Mesenchymal stem cell (in vitro differentiated cells and primary cell): ENCODE data around the gene ARHGAP24.
A peak's percentile ranks its signal among the peaks of the same experiment; 100 is the strongest.

ENCODE experiments used
- DNase-seq: peaks from one replicate; pipeline ENCODE4 v3.0.0-alpha.2; 2013
- H2AFZ ChIP-seq: one replicate; pipeline ENCODE4 v1.6.1; 2013; ENCODE audit warnings: low read depth, mild to moderate bottlenecking, control low read depth, inconsistent platforms, low read length, moderate library complexity
- H2AK5ac ChIP-seq: 2 replicates; pipeline ENCODE4 v1.6.1; 2013; ENCODE audit warnings: low read length, moderate library complexity, mild to moderate bottlenecking, inconsistent platforms; ENCODE audit not compliant: severe bottlenecking
- H2BK120ac ChIP-seq: one replicate; pipeline ENCODE4 v1.6.1; 2013; ENCODE audit warnings: low read depth, mild to moderate bottlenecking, inconsistent platforms, low read length, moderate library complexity
- H2BK12ac ChIP-seq, 2 experiments: one replicate each; pipeline ENCODE4 v1.6.1; 2013; ENCODE audit warnings: inconsistent platforms in 2 of 2, low read length in 2 of 2, mild to moderate bottlenecking in 2 of 2, moderate library complexity in 2 of 2, control low read depth in 1 of 2
- H2BK15ac ChIP-seq: one replicate; pipeline ENCODE4 v1.6.1; 2013; ENCODE audit warnings: mild to moderate bottlenecking, low read depth, inconsistent platforms; ENCODE audit not compliant: poor library complexity, severe bottlenecking
- H2BK5ac ChIP-seq: 2 replicates; pipeline ENCODE4 v1.6.1; 2013; ENCODE audit warnings: low read depth, mild to moderate bottlenecking, low read length, control low read depth, inconsistent platforms; ENCODE audit not compliant: poor library complexity, severe bottlenecking
- H3K14ac ChIP-seq, 2 experiments: one replicate each; pipeline ENCODE4 v1.6.1; 2013; ENCODE audit warnings: inconsistent platforms in 2 of 2, low read length in 2 of 2, control low read depth in 1 of 2, mild to moderate bottlenecking in 1 of 2, moderate library complexity in 1 of 2
- H3K18ac ChIP-seq, 2 experiments: one replicate each; pipeline ENCODE4 v1.6.1; 2013; ENCODE audit warnings: inconsistent platforms in 2 of 2, low read length in 2 of 2, control low read depth in 1 of 2, low read depth in 1 of 2, mild to moderate bottlenecking in 1 of 2
- H3K23ac ChIP-seq, 2 experiments: one replicate each; pipeline ENCODE4 v1.6.1; 2013; ENCODE audit warnings: inconsistent platforms in 2 of 2, low read length in 2 of 2, mild to moderate bottlenecking in 2 of 2, moderate library complexity in 2 of 2, control low read depth in 1 of 2
- H3K27ac ChIP-seq: 2 replicates; pipeline ENCODE4 v1.5.1; 2013; ENCODE audit warnings: mild to moderate bottlenecking, moderate library complexity, low read length, control low read depth, inconsistent platforms; ENCODE audit not compliant: poor library complexity, severe bottlenecking
- H3K27me3 ChIP-seq, 2 experiments: 2 replicates each; pipeline versions ENCODE4 v1.6.1 to v1.7.0; 2013; ENCODE audit warnings: low read length in 2 of 2, mild to moderate bottlenecking in 2 of 2, moderate library complexity in 2 of 2, control low read depth in 1 of 2, inconsistent platforms in 1 of 2; ENCODE audit not compliant: control insufficient read depth in 1 of 2, insufficient read depth in 1 of 2
- H3K36me3 ChIP-seq, 2 experiments: 2 replicates each; pipeline versions ENCODE4 v1.6.1 to v1.7.0; 2013; ENCODE audit warnings: low read length in 2 of 2, control low read depth in 1 of 2, inconsistent platforms in 1 of 2, low read depth in 1 of 2, mild to moderate bottlenecking in 1 of 2; ENCODE audit not compliant: insufficient read depth in 2 of 2, control insufficient read depth in 1 of 2
- H3K4ac ChIP-seq, 2 experiments: one replicate each; pipeline ENCODE4 v1.6.1; 2013; ENCODE audit warnings: inconsistent platforms in 2 of 2, low read length in 2 of 2, mild to moderate bottlenecking in 2 of 2, moderate library complexity in 2 of 2, control low read depth in 1 of 2, low read depth in 1 of 2
- H3K4me1 ChIP-seq: 2 replicates; pipeline ENCODE4 v1.6.1; 2013; ENCODE audit warnings: low read depth, low read length, control low read depth; ENCODE audit not compliant: control insufficient read depth, insufficient read depth
- H3K4me2 ChIP-seq: 2 replicates; pipeline ENCODE4 v1.6.1; 2013; ENCODE audit warnings: low read length, mild to moderate bottlenecking, inconsistent platforms; ENCODE audit not compliant: poor library complexity, severe bottlenecking
- H3K4me3 ChIP-seq, 2 experiments: 2 replicates each; pipeline versions ENCODE4 v1.5.1 to v1.7.0; 2013; ENCODE audit warnings: low read length in 2 of 2, mild to moderate bottlenecking in 2 of 2, control low read depth in 1 of 2, low read depth in 1 of 2; ENCODE audit not compliant: insufficient read depth in 1 of 2
- H3K79me1 ChIP-seq: replicated peaks from 2 replicates; pipeline ENCODE4 v1.6.1; 2013; ENCODE audit warnings: mild to moderate bottlenecking, control low read depth, low read length, inconsistent platforms; ENCODE audit not compliant: poor library complexity, severe bottlenecking
- H3K9ac ChIP-seq: 2 replicates; pipeline ENCODE4 v1.7.0; 2013; ENCODE audit warnings: mild to moderate bottlenecking, low read length, moderate library complexity
- H3K9me3 ChIP-seq: 2 replicates; pipeline ENCODE4 v1.7.0; 2013; ENCODE audit warnings: mild to moderate bottlenecking, low read length; ENCODE audit not compliant: control insufficient read depth
- H4K8ac ChIP-seq: one replicate; pipeline ENCODE4 v1.6.1; 2013; ENCODE audit warnings: inconsistent platforms, mild to moderate bottlenecking, low read length, moderate library complexity
- H4K91ac ChIP-seq: one replicate; pipeline ENCODE4 v1.6.1; 2013; ENCODE audit warnings: mild to moderate bottlenecking, low read length, inconsistent platforms
- WGBS: methylation state at CpG from one replicate; pipeline ENCODE4 v1.1.7; 2013; ENCODE audit warnings: mixed read lengths; 5-methylcytosine and 5-hydroxymethylcytosine counted together

Gene ARHGAP24

DNA sequence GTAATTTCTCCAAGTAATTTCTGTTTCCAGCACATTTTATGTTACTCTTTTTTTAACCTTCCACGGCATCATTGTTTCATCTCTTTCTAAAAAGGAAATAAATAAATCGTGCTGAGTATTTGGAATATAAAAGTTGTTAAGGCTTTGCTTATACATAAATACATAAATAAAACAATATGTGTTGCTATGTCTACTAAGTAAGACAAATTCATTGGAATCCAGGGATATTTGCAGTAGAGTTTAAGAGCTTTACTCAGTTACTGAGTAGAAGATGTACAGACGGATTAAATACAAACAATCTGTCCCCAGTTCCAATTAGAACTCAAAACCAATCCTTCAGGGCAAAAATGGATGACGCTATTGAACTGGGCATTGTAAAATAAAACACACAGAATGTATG is 1.4 kb downstream of the ARHGAP24 start:
- Histone ChIP-seq H3K79me1 (no peaks in the 10 kb centered on the region), H3K14ac (no peak overlapping the region), H3K9ac (peak overlapping the region; percentile 92), H3K18ac (no peak overlapping the region), H2BK15ac (no peak overlapping the region), H4K8ac (no peak overlapping the region), H3K4me1 (peaks cover 2% of the 10 kb centered on the region), H2AFZ (no peak overlapping the region), H3K4ac (no peak overlapping the region), H2AK5ac (no peak overlapping the region), H3K4me3 (peak overlapping the region in 1 of 2 experiments; percentile 78), H3K9me3 (no peaks in the 10 kb centered on the region), H3K27ac (no peak overlapping the region), H2BK120ac (no peak overlapping the region), H4K91ac (no peak overlapping the region), H2BK5ac (no peak overlapping the region), H3K36me3 (no peaks in the 10 kb centered on the region), H3K4me2 (no peak overlapping the region), H2BK12ac (no peak overlapping the region), H3K27me3 (peaks cover 0 to 12% of the 10 kb centered on the region in 2 experiments), H3K23ac (no peak overlapping the region)
- 60% methylated on average over 1 of the region's 4 CpGs for WGBS
- no peak for DNase-seq

- Histone ChIP-seq H3K27ac (no peak overlapping the region), H2BK5ac (no peak overlapping the region), H4K8ac (no peak overlapping the region), H3K79me1 (no peaks in the 10 kb centered on the region), H3K9ac (peak overlapping the region; percentile 92), H2BK120ac (no peak overlapping the region), H3K4ac (no peak overlapping the region), H2AFZ (no peak overlapping the region), H3K27me3 (peaks cover 0 to 12% of the 10 kb centered on the region in 2 experiments), H2BK12ac (peak overlapping the region in 1 of 2 experiments; percentile 89), H3K4me1 (peaks cover 2% of the 10 kb centered on the region), H2BK15ac (no peak overlapping the region), H4K91ac (no peak overlapping the region), H3K9me3 (no peaks in the 10 kb centered on the region), H3K23ac (peak overlapping the region in 1 of 2 experiments; percentile 34), H3K18ac (peak overlapping the region in 1 of 2 experiments; percentile 54), H3K36me3 (no peaks in the 10 kb centered on the region), H3K4me3 (peak overlapping the region in 1 of 2 experiments; percentile 78), H3K14ac (no peak overlapping the region), H3K4me2 (no peak overlapping the region), H2AK5ac (no peak overlapping the region)
- WGBS, result 88% methylated on average over 9 of the region's 9 CpGs
- DNase-seq, result peak; percentile 18
Observed at GRCh38 chr4:85477534-85477933, 2.6 kb downstream of the ARHGAP24 start.

- H2AFZ ChIP-seq, result no peak overlapping the region
- WGBS, result no CpG with 5 or more reads among the region's 2 CpGs
Observed at GRCh38 chr4:85478576-85478975, 3.6 kb downstream of the ARHGAP24 start.

DNA sequence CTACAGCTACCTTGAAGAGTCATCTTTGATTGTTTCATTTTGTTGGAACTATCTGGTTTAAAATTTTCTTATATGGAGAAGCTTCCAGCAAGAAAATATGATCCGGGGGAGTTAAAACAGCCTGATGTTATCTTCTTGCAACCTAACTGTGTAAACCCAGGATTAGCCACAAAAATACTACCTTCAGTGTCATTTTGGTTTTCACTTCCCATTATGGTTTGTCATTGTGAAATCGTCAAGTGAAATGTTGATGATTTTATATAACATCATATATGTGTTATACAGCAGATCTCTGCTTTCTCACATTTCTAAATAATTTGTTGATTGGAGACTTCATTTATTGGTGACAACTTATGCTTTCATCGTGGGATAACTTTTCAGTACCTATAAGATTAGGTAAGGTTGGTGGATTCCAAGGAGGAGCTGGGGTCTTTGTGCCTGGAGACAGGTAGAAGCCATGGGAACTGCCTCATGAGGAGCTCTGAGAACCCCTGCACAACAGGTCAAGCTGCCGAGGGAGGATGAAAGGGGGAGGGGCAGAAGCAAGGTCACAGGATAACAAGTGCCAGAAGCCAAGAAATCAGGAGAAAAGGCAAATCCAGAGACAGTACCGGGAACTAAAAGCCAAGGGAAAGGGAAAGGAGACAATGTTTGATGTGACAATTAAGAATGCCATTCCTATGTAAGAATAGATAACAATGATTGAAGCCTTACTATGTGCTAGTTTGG is 7.2 kb downstream of the ARHGAP24 start:
- H3K14ac ChIP-seq, result no peak overlapping the region
- no peak overlapping the region for H3K4ac ChIP-seq
- no peaks in the 10 kb centered on the region for H3K4me1 ChIP-seq
- no peak overlapping the region for H2BK15ac ChIP-seq
- H2BK5ac ChIP-seq, result no peak overlapping the region
- no peak overlapping the region for H3K4me3 ChIP-seq
- no peak overlapping the region for H4K91ac ChIP-seq
- H2AK5ac ChIP-seq, result no peak overlapping the region
- no peak overlapping the region for H2BK120ac ChIP-seq
- H3K23ac ChIP-seq, result no peak overlapping the region
- H2BK12ac ChIP-seq, result no peak overlapping the region
- H3K36me3 ChIP-seq, result peaks cover 0 to 4% of the 10 kb centered on the region in 2 experiments
- DNase-seq, result no peak
- no peak overlapping the region for H3K18ac ChIP-seq
- H3K27ac ChIP-seq, result no peak overlapping the region
- no peak overlapping the region for H4K8ac ChIP-seq
- WGBS, result 77% methylated on average over 4 of the region's 5 CpGs
- no peak overlapping the region for H3K4me2 ChIP-seq
- no peaks in the 10 kb centered on the region for H3K79me1 ChIP-seq
- H2AFZ ChIP-seq, result no peak overlapping the region
- peaks cover 0 to 9% of the 10 kb centered on the region in 2 experiments for H3K27me3 ChIP-seq
- no peaks in the 10 kb centered on the region for H3K9me3 ChIP-seq
- no peak overlapping the region for H3K9ac ChIP-seq

More at GRCh38 chr4:85478576-85478975, 3.6 kb downstream of the ARHGAP24 start:
- no peak overlapping the region for H3K18ac ChIP-seq
- peak overlapping the region; percentile 92 for H3K9ac ChIP-seq
- peak overlapping the region in 1 of 2 experiments; percentile 78 for H3K4me3 ChIP-seq
- H3K14ac ChIP-seq, result no peak overlapping the region
- no peaks in the 10 kb centered on the region for H3K36me3 ChIP-seq
- no peaks in the 10 kb centered on the region for H3K9me3 ChIP-seq
- no peak overlapping the region for H2BK12ac ChIP-seq
- H3K4me2 ChIP-seq, result no peak overlapping the region
- H3K4ac ChIP-seq, result no peak overlapping the region
- H4K8ac ChIP-seq, result no peak overlapping the region
- H2BK120ac ChIP-seq, result no peak overlapping the region
- peak; percentile 48 for DNase-seq
- H3K27me3 ChIP-seq, result peaks cover 0 to 12% of the 10 kb centered on the region in 2 experiments
- no peak overlapping the region for H3K27ac ChIP-seq
- no peaks in the 10 kb centered on the region for H3K79me1 ChIP-seq
- H4K91ac ChIP-seq, result no peak overlapping the region
- H3K4me1 ChIP-seq, result peaks cover 2% of the 10 kb centered on the region
- H3K23ac ChIP-seq, result no peak overlapping the region
- no peak overlapping the region for H2BK15ac ChIP-seq
- no peak overlapping the region for H2BK5ac ChIP-seq
- H2AK5ac ChIP-seq, result no peak overlapping the region
